Activated CD8-positive, alpha-beta T cell treated with anti-CD3 and anti-CD28 coated beads, Interleukin-2, amount 10 ng/mL, durations not matched to agents 7 days and 5 days (primary cell): ENCODE data around the gene OR7A5. TPM values are rescaled to one million over a fixed set of nuclear protein-coding genes. Genes with fewer than 3 reads are reported as not detected.

Experiments used
- ATAC-seq: fragments of 150-1000 bp; cut with Tn5 transposase; one replicate; pipeline ENCODE4 v1.10.0; 2021; ENCODE audit warnings: moderate library complexity
- CTCF ChIA-PET: fragments of 350-600 bp; sonication (Branson Sonifier 250); formaldehyde crosslinking; loops from one replicate; lab custom pipeline; 2021; ENCODE audit warnings: antibody characterized with exemption; lab: Charles Lee
- POLR2A ChIA-PET: fragments of 350-600 bp; sonication (Branson Sonifier 250); formaldehyde crosslinking; loops from one replicate; lab custom pipeline; 2021; ENCODE audit warnings: antibody characterized with exemption; lab: Charles Lee
- DNase-seq: peaks from one replicate; pipeline ENCODE4 v3.0.0-alpha.2; 2020
- H3K27ac Mint-ChIP-seq: one replicate; pipeline ENCODE4 v1.8.0; 2021; ENCODE audit warnings: mild to moderate bottlenecking, mixed read lengths
- H3K27me3 Mint-ChIP-seq: one replicate; pipeline ENCODE4 v1.8.0; 2021; ENCODE audit warnings: low read depth, mixed read lengths
- H3K36me3 Mint-ChIP-seq: one replicate; pipeline ENCODE4 v1.8.0; 2021; ENCODE audit warnings: low read depth, mixed read lengths
- H3K4me1 Mint-ChIP-seq: one replicate; pipeline ENCODE4 v1.8.0; 2021; ENCODE audit warnings: low read depth, mixed read lengths
- H3K4me3 Mint-ChIP-seq: one replicate; pipeline ENCODE4 v1.8.0; 2021; ENCODE audit warnings: mild to moderate bottlenecking, mixed read lengths
- H3K9me3 Mint-ChIP-seq: one replicate; pipeline ENCODE4 v1.8.0; 2022; ENCODE audit warnings: mixed read lengths; ENCODE audit not compliant: insufficient read depth
- total RNA-seq, 2 experiments: library from RNA; stranded (reverse); gene quantifications; one replicate each; pipeline ENCODE4 v1.2.3, GENCODE V29; 2021

OR7A5 gene
- not detected for total RNA-seq

GRCh38 chr19:14835011-14835410 is at the start of gene OR7A5, which contains the start of gene OR7C1:
OR7A5 (minus strand) TSS chr19:14835185; CDS start chr19:14828241, 6,944 bp downstream.
OR7C1 (minus strand) TSS chr19:14835185; CDS start chr19:14800136, 35,049 bp downstream.
- Mint-ChIP-seq H3K27me3 (no peaks in the 10 kb centered on the region), H3K4me1 (no peaks in the 10 kb centered on the region), H3K4me3 (no peak within 1 kb of the TSS), H3K9me3 (no peaks in the 10 kb centered on the region), H3K36me3 (no peaks in the 10 kb centered on the region), H3K27ac (no peak within 1 kb of the TSS)
- no peak for ATAC-seq
- ChIA-PET POLR2A (no interaction called here), CTCF (no interaction called here)
- DNase-seq, result no peak

DNA sequence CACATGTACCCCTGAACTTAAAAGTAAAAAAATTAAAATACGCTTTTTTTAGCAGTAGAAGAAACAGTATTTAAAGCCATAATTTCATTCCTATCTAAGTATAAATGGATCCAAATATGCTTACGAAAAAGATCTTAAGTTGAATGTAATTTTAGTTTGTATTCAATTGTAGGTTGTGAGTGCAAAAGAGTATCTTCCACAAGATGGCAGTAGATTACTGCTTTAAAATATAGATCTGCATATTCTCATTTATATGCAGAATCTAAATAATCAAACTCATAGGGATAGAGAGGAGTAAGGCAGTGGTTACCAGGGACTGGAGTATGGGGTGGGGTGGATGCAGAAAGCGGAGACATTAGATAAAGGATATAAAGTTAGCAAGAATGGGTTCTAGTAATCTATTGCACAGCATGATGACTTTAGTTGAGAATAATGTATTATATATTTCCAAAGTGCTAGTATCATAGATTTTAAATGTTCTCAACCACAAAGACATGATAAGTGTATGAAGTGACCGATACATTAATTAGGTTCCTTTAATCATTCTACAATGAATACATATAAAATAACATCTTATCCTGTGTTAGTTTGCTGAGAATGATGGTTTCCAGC is 36.7 kb upstream of the OR7A5 start:
- no peak for ATAC-seq
- CTCF ChIA-PET, result no interaction called here
- Mint-ChIP-seq H3K4me1 (no peaks in the 10 kb centered on the region), H3K4me3 (no peak overlapping the region), H3K27ac (no peak overlapping the region), H3K27me3 (peaks cover 17% of the 10 kb centered on the region), H3K36me3 (no peaks in the 10 kb centered on the region), H3K9me3 (no peaks in the 10 kb centered on the region)
- DNase-seq, result no peak
- POLR2A ChIA-PET, result no interaction called here

DNA sequence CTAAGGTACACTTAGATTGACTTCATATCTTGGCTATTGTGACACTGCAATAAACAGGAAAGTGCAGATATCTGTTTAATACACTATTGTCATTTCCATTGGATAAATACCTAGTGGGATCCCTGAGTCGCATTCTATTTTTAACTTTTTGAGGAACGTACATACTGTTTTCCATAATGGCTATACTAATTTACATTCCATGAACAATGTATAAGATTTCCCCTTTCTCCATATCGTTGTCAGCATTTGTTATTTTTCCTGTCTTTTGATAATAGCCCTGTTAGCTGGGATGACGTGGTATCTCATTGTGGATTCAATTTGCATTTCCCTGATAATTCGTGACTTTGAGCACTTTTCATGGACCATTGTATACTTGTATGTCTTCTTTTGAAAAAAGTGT is 33.5 kb upstream of the OR7A5 start:
- H3K4me1 Mint-ChIP-seq, result no peaks in the 10 kb centered on the region
- H3K36me3 Mint-ChIP-seq, result no peaks in the 10 kb centered on the region
- no peak overlapping the region for H3K27ac Mint-ChIP-seq
- ATAC-seq (no peak), DNase-seq (no peak)
- H3K27me3 Mint-ChIP-seq, result peaks cover 12% of the 10 kb centered on the region
- H3K9me3 Mint-ChIP-seq, result no peaks in the 10 kb centered on the region
- no peak overlapping the region for H3K4me3 Mint-ChIP-seq
- POLR2A ChIA-PET, result no interaction called here
- CTCF ChIA-PET, result no interaction called here

DNA sequence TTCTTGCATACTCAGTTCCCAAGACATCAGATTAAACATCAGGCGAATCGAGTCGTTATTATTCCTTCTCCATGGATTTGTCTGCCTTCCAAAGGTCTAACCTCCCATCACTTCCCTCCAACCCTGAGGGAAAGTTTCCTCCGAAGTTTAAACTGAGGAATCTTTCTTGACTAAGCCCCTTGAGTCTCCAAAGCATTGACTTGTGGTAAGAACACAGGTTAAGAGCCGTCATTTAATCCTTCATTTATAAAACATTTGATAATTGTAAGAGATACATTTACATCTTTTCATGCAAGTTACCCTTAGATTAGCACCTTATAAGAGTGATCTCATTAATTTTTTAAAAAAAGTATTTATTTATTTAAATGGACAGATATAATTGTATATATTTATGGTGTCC is 13.8 kb upstream of the OR7A5 start, which contains the start of gene OR7A10:
TSS of gene OR7A10 (minus strand) at position 101 of the 400 bp plus-strand sequence. CDS start 7,045 bp downstream, outside the sequence.
- CTCF ChIA-PET, result no interaction called here
- H3K27ac Mint-ChIP-seq, result no peak within 1 kb of the TSS

GRCh38 chr19:14843578-14843977 is 8.6 kb upstream of the OR7A5 start:
- CTCF ChIA-PET, result no interaction called here
- Mint-ChIP-seq H3K36me3 (no peaks in the 10 kb centered on the region), H3K4me1 (no peaks in the 10 kb centered on the region), H3K9me3 (no peaks in the 10 kb centered on the region), H3K27me3 (peaks cover 7% of the 10 kb centered on the region), H3K4me3 (no peak overlapping the region), H3K27ac (no peak overlapping the region)
- POLR2A ChIA-PET, result no interaction called here
- no peak for ATAC-seq
- no peak for DNase-seq

More for the DNA sequence above, 13.8 kb upstream of the OR7A5 start, which contains the start of gene OR7A10:
- POLR2A ChIA-PET, result interaction anchor here (0.7 kb wide), 1 partner anchor 29 kb away, joined by 4 read pairs; no protein-coding TSS in a partner anchor
- no peaks in the 10 kb centered on the region for H3K9me3 Mint-ChIP-seq
- ATAC-seq (no peak), DNase-seq (no peak)
- H3K27me3 Mint-ChIP-seq, result peaks cover 18% of the 10 kb centered on the region
- no peaks in the 10 kb centered on the region for H3K4me1 Mint-ChIP-seq
- H3K36me3 Mint-ChIP-seq, result no peaks in the 10 kb centered on the region
- H3K4me3 Mint-ChIP-seq, result no peak within 1 kb of the TSS

DNA sequence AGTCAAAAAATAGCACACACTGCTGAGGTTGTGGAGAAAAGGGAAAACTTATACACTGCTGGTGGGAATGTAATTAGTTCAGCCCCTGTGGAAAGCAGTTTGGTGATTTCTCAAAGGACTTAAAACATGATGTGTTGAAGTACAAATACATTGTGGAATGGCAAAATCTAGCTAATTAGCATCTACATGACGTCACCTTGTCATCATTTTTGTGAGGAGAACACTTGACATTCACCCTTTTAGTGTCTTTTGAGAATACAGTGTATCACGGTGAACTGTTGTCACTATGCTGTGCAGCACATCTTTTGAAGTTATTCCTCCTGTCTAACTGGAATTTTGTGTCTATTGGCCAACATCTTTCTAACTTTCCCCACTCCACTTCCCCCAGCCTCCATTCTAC is 8.2 kb upstream of the OR7A5 start:
- CTCF ChIA-PET, result no interaction called here
- H3K4me1 Mint-ChIP-seq, result no peaks in the 10 kb centered on the region

DNA sequence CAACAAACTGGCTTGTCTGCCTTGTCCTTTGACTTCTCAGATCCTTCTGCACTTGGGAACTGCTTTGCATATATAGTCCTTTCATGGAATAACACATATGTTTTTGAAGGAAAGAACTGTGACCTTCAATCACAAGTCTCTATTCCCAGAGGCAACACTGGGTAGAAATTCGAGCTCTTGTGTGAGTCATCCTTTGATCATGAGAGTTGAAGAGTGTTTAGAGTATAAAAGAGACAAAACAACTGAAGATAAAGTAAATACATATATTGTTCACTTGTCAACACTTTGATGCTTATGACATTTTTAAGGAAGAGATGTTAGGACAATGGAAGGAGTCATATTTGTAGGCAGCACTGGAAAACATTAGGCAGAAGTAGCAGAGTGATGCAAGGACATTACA is 5.2 kb upstream of the OR7A5 start:
- ATAC-seq, result no peak
- Mint-ChIP-seq H3K36me3 (no peaks in the 10 kb centered on the region), H3K27me3 (peaks cover 7% of the 10 kb centered on the region), H3K9me3 (no peaks in the 10 kb centered on the region), H3K4me3 (no peak overlapping the region), H3K27ac (no peak overlapping the region), H3K4me1 (no peaks in the 10 kb centered on the region)
- CTCF ChIA-PET, result no interaction called here
- DNase-seq, result no peak
- POLR2A ChIA-PET, result no interaction called here

More for the DNA sequence above, 8.2 kb upstream of the OR7A5 start:
- Mint-ChIP-seq H3K9me3 (no peaks in the 10 kb centered on the region), H3K27me3 (peaks cover 7% of the 10 kb centered on the region), H3K27ac (no peak overlapping the region), H3K36me3 (no peaks in the 10 kb centered on the region), H3K4me3 (no peak overlapping the region)
- POLR2A ChIA-PET, result no interaction called here
- no peak for ATAC-seq
- no peak for DNase-seq

DNA sequence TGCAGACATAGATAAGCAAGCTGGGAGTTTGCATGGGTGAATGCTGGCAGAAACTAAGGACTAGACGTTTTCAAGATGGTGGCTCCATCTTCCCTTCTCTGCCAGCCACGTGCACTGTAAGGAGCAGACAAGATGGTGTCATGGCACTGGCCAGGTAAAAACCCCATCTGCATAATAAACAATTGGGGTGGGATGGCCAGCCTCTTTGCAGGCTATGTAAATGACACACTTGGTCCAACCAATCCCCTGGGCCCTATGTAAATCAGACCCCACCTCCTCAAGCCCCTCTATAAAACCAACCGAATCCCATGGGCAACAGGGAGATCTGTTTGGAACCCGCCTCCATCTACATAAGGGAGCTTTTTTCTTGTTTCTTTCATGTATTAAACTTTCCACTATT is 2.4 kb upstream of the OR7A5 start:
- Mint-ChIP-seq H3K4me3 (no peak overlapping the region), H3K4me1 (no peaks in the 10 kb centered on the region), H3K36me3 (no peaks in the 10 kb centered on the region), H3K27ac (no peak overlapping the region), H3K9me3 (no peaks in the 10 kb centered on the region), H3K27me3 (peaks cover under 1% of the 10 kb centered on the region)
- DNase-seq (no peak), ATAC-seq (no peak)
- ChIA-PET CTCF (no interaction called here), POLR2A (no interaction called here)

- H3K36me3 Mint-ChIP-seq, result no peaks in the 10 kb centered on the region
- POLR2A ChIA-PET, result no interaction called here
These were observed 4.3 kb downstream of the OR7A5 start for GRCh38 chr19:14830702-14831101.

GRCh38 chr19:14826006-14826405 is 9.0 kb downstream of the OR7A5 start:
- ATAC-seq (no peak), DNase-seq (no peak)
- Mint-ChIP-seq H3K27ac (no peak overlapping the region), H3K36me3 (no peaks in the 10 kb centered on the region), H3K4me3 (no peak overlapping the region), H3K27me3 (peaks cover 9% of the 10 kb centered on the region), H3K9me3 (no peaks in the 10 kb centered on the region), H3K4me1 (no peaks in the 10 kb centered on the region)
- CTCF ChIA-PET, result no interaction called here
- POLR2A ChIA-PET, result no interaction called here

More at GRCh38 chr19:14830702-14831101, 4.3 kb downstream of the OR7A5 start:
- Mint-ChIP-seq H3K4me3 (no peak overlapping the region), H3K27ac (no peak overlapping the region), H3K4me1 (no peaks in the 10 kb centered on the region), H3K27me3 (peaks cover 7% of the 10 kb centered on the region), H3K9me3 (no peaks in the 10 kb centered on the region)
- no peak for DNase-seq
- no peak for ATAC-seq
- CTCF ChIA-PET, result interaction anchor here (1.2 kb wide), 1 partner anchor 44 kb away, joined by 4 read pairs; no protein-coding TSS in a partner anchor

DNA sequence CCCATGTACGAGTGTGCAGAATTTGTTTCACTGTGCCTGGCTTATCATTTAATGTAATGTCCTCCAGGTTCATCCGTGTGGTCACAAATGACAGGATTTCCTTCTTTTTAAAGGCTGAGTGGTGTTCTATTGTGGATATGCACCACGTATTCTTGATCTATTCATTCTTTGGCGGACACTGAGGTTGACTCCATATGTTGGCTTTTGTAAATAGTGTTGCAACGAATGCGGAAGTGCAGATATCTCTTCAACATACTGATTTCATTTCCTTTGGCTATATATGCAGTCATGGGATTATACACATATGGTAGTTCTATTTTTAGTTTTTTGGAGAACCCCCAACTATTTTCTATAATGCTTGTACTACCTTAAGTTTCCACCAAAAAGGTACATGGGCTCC is 13.0 kb downstream of the OR7A5 start:
- CTCF ChIA-PET, result no interaction called here
- DNase-seq, result no peak
- no peak for ATAC-seq
- POLR2A ChIA-PET, result no interaction called here
- H3K36me3 Mint-ChIP-seq, result no peaks in the 10 kb centered on the region
- H3K9me3 Mint-ChIP-seq, result no peaks in the 10 kb centered on the region
- no peak overlapping the region for H3K4me3 Mint-ChIP-seq
- H3K4me1 Mint-ChIP-seq, result no peaks in the 10 kb centered on the region
- H3K27me3 Mint-ChIP-seq, result peaks cover 9% of the 10 kb centered on the region
- H3K27ac Mint-ChIP-seq, result no peak overlapping the region

- ChIA-PET POLR2A (no interaction called here), CTCF (no interaction called here)
- H3K27me3 Mint-ChIP-seq, result peaks cover 3% of the 10 kb centered on the region
- no peaks in the 10 kb centered on the region for H3K36me3 Mint-ChIP-seq
- H3K9me3 Mint-ChIP-seq, result no peaks in the 10 kb centered on the region
- H3K4me1 Mint-ChIP-seq, result no peaks in the 10 kb centered on the region
- ATAC-seq (no peak), DNase-seq (no peak)
- no peak overlapping the region for H3K4me3 Mint-ChIP-seq
- H3K27ac Mint-ChIP-seq, result no peak overlapping the region
These were observed 16.4 kb downstream of the OR7A5 start for GRCh38 chr19:14818588-14818987.
